Measurements from ENCODE around the gene TMEM154.

GRCh38 chr4:152606753-152607152 lies 73.0 kb downstream of the TMEM154 start:
- no peak for TF ChIP-seq CTCF (conservative IDR thresholded peaks at IDR 0.05; ENCODE audit: low read depth, low read length)
- no peak for TF ChIP-seq EZH2 (IDR thresholded peaks at IDR 0.05; ENCODE audit: borderline replicate concordance, low read depth, low read length, poor library complexity, severe bottlenecking)

All from A673 (cell line).